ENCODE measurements around the gene CAPN3. TPM values are rescaled to one million over a fixed set of nuclear protein-coding genes. Genes with fewer than 3 reads are reported as not detected.

CAPN3 gene
- total and polyA plus RNA-seq, 2 experiments from 2014 or later = 2.2 to 5.7 TPM

GRCh38 chr15:42319206-42319605, 40.1 kb upstream of the CAPN3 start:
- in situ Hi-C loops (cut with MboI) = no loop called here
- TF ChIP-seq EZH2 (IDR thresholded peaks at IDR 0.05; ENCODE audit: insufficient read depth, poor library complexity, severe bottlenecking) (no peak), EZH2phosphoT487 (IDR thresholded peaks at IDR 0.05; ENCODE audit: insufficient read depth, low read depth) (no peak)

DNA sequence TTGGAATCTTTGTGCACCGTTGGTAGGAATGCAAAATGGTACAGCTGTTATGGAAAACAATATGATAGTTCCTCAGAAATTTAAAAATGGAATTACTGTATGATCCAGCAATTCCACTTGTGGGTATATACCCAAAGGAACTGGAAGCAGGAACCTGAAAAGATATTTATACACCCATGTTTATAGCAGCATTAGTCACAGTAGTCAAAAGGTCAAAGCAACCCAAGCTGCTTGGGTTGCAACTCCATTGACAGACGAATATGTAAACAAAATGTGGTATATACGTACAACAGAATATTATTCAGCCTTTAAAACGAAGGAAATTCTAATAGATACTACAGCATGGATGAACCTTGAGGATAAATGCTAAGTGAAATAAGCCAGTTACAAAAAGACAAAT, 35.0 kb upstream of the CAPN3 start:
- no peak for TF ChIP-seq EZH2 (IDR thresholded peaks at IDR 0.05; ENCODE audit: insufficient read depth, poor library complexity, severe bottlenecking)
- TF ChIP-seq EZH2phosphoT487 (IDR thresholded peaks at IDR 0.05; ENCODE audit: insufficient read depth, low read depth) = no peak
- 67 to 68% methylated on average over 4 of the region's 4 CpGs for WGBS, 2 experiments (ENCODE audit: low coverage in 1 of 2, low lambda C conversion rate in 2 of 2, missing lambda C conversion rate in 2 of 2)
- Histone ChIP-seq H3K9ac (no peak overlapping the region), H3K36me3 (ENCODE audit: low read depth) (peaks cover 11% of the 10 kb centered on the region; the same call in 1 of the 2 replicates), H3F3A (ENCODE audit: insufficient read depth) (0 out of 2 replicates have a peak, but pooled peaks cover 5% of the 10 kb centered on the region), H3K4me3 (no peak overlapping the region), H3K79me2 (ENCODE audit: insufficient read depth) (no peaks in the 10 kb centered on the region), H4K20me1 (ENCODE audit: insufficient read depth) (no peaks in the 10 kb centered on the region), H3K9me3 (ENCODE audit: low read depth) (no peaks in the 10 kb centered on the region), H3K4me1 (ENCODE audit: insufficient read depth) (0 out of 2 replicates have a peak, but pooled peaks cover 7% of the 10 kb centered on the region), H3K9me2 (ENCODE audit: insufficient read depth) (no peaks in the 10 kb centered on the region), H3K27ac (no peak overlapping the region), H2AFZ (no peak overlapping the region), H3K27me3 (replicated peaks; ENCODE audit: insufficient read depth) (no peaks in the 10 kb centered on the region), H3K4me2 (ENCODE audit: unreplicated experiment) (no peak overlapping the region)
- in situ Hi-C loops (cut with MboI) = no loop called here
- peak; percentile 27 for DNase-seq

More at GRCh38 chr15:42319206-42319605, 40.1 kb upstream of the CAPN3 start:
- Histone ChIP-seq H3K4me2 (ENCODE audit: unreplicated experiment) (no peak overlapping the region), H3K9me2 (ENCODE audit: insufficient read depth) (no peaks in the 10 kb centered on the region), H3K27ac (no peak overlapping the region), H3K79me2 (ENCODE audit: insufficient read depth) (no peaks in the 10 kb centered on the region), H3K4me3 (no peak overlapping the region), H3F3A (ENCODE audit: insufficient read depth) (peaks cover 12% of the 10 kb centered on the region; the same call in 1 of the 2 replicates), H3K4me1 (ENCODE audit: insufficient read depth) (0 out of 2 replicates have a peak, but pooled peaks cover 9% of the 10 kb centered on the region), H3K36me3 (ENCODE audit: low read depth) (no peaks in the 10 kb centered on the region), H3K9me3 (ENCODE audit: low read depth) (no peaks in the 10 kb centered on the region), H3K27me3 (replicated peaks; ENCODE audit: insufficient read depth) (no peaks in the 10 kb centered on the region), H3K9ac (no peak overlapping the region), H4K20me1 (ENCODE audit: insufficient read depth) (no peaks in the 10 kb centered on the region), H2AFZ (no peak overlapping the region)
- 95 to 100% methylated on average over 2 of the region's 2 CpGs for WGBS, 2 experiments (ENCODE audit: low coverage in 1 of 2, low lambda C conversion rate in 2 of 2, missing lambda C conversion rate in 2 of 2)
- no peak for DNase-seq

DNA sequence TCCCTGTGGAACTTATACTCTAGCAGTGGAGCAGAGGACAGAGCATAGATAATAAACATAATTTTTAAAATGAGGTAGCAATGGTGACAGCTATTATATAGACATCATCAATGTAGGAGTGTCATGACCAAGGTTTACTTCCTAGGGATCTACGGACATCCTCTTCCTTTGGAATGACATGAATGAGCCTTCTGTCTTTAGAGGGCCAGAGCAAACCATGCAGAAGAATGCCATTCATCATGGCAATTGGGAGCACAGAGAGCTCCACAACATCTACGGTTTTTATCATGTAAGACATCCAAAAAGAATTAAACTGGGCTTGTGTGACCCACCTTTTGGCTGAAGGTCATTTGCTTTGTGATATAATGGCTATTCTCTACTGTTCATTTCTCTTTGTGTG, 30.1 kb upstream of the CAPN3 start:
- Histone ChIP-seq H3K27me3 (replicated peaks; ENCODE audit: insufficient read depth) (no peaks in the 10 kb centered on the region), H3K79me2 (ENCODE audit: insufficient read depth) (no peaks in the 10 kb centered on the region), H4K20me1 (ENCODE audit: insufficient read depth) (no peaks in the 10 kb centered on the region), H3K4me1 (ENCODE audit: insufficient read depth) (peaks cover 17% of the 10 kb centered on the region), H3K36me3 (ENCODE audit: low read depth) (peaks cover 14% of the 10 kb centered on the region; the same call in 1 of the 2 replicates), H3K27ac (no peak overlapping the region), H2AFZ (no peak overlapping the region), H3K9me2 (ENCODE audit: insufficient read depth) (no peaks in the 10 kb centered on the region), H3K4me3 (no peak overlapping the region), H3K4me2 (ENCODE audit: unreplicated experiment) (no peak overlapping the region), H3F3A (ENCODE audit: insufficient read depth) (no peaks in the 10 kb centered on the region), H3K9ac (no peak overlapping the region), H3K9me3 (ENCODE audit: low read depth) (no peaks in the 10 kb centered on the region)
- in situ Hi-C loops (cut with MboI) = no loop called here
- WGBS, 2 experiments (ENCODE audit: low coverage in 1 of 2, low lambda C conversion rate in 2 of 2, missing lambda C conversion rate in 2 of 2) = 95 to 97% methylated on average over 2 of the region's 2 CpGs
- no peak for DNase-seq
- TF ChIP-seq EZH2 (IDR thresholded peaks at IDR 0.05; ENCODE audit: insufficient read depth, poor library complexity, severe bottlenecking) (no peak), EZH2phosphoT487 (IDR thresholded peaks at IDR 0.05; ENCODE audit: insufficient read depth, low read depth) (no peak)

DNA sequence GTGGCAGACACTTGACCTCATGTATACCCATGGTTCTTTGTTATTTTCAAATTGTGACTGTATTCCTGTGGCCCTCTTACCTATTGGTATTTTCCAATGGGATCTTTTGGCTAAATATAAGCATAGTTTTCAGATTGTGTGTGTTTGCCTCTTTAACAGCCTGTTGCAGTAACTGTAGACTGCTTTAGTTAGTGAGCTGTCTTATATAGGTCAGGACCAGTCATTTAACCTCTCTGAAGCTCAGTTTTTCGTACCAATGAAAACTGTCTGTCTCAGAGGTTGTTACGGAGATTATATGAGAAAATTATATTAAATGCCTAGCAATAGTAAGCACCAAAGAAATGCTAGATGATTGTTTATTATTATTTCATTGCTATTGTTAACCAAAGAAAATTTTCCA, 29.3 kb upstream of the CAPN3 start:
- no peak for TF ChIP-seq EZH2 (IDR thresholded peaks at IDR 0.05; ENCODE audit: insufficient read depth, poor library complexity, severe bottlenecking)
- no peak for TF ChIP-seq EZH2phosphoT487 (IDR thresholded peaks at IDR 0.05; ENCODE audit: insufficient read depth, low read depth)
- Histone ChIP-seq H3K27me3 (replicated peaks; ENCODE audit: insufficient read depth) (no peaks in the 10 kb centered on the region), H3F3A (ENCODE audit: insufficient read depth) (no peaks in the 10 kb centered on the region), H3K27ac (no peak overlapping the region), H3K36me3 (ENCODE audit: low read depth) (peaks cover 22% of the 10 kb centered on the region; the same call in 1 of the 2 replicates), H3K9me3 (ENCODE audit: low read depth) (no peaks in the 10 kb centered on the region), H3K79me2 (ENCODE audit: insufficient read depth) (no peaks in the 10 kb centered on the region), H3K9me2 (ENCODE audit: insufficient read depth) (no peaks in the 10 kb centered on the region), H4K20me1 (ENCODE audit: insufficient read depth) (no peaks in the 10 kb centered on the region), H3K4me3 (no peak overlapping the region), H3K4me2 (ENCODE audit: unreplicated experiment) (no peak overlapping the region), H3K9ac (no peak overlapping the region), H3K4me1 (ENCODE audit: insufficient read depth) (peaks cover 14% of the 10 kb centered on the region), H2AFZ (no peak overlapping the region)
- DNase-seq = no peak
- WGBS, 2 experiments (ENCODE audit: low coverage in 1 of 2, low lambda C conversion rate in 2 of 2, missing lambda C conversion rate in 2 of 2) = 93 to 98% methylated on average over 2 of the region's 2 CpGs
- in situ Hi-C loops (cut with MboI) = no loop called here

Measured in GM23248 (cell line).